Fibroblast of villous mesenchyme (primary cell): ENCODE results near the gene EDARADD. TPM values are rescaled to one million over a fixed set of nuclear protein-coding genes. Genes with fewer than 3 reads are reported as not detected.

Experiments used
- DNase-seq: peaks from one replicate; pipeline ENCODE4 v3.0.0-alpha.2; 2010; ENCODE audit warnings: low read depth
- H3K4me3 ChIP-seq: 2 replicates; pipeline ENCODE4 v1.5.1; 2011; ENCODE audit warnings: low read depth, mild to moderate bottlenecking, low read length
- CTCF ChIP-seq: IDR thresholded peaks from 2 replicates; pipeline ENCODE4 v1.5.1; 2012; ENCODE audit warnings: low read depth, mild to moderate bottlenecking, low read length; ENCODE audit not compliant: insufficient read depth
- total RNA-seq: library from RNA; depleted of rRNA; stranded (reverse); fragments of >200 nt; gene quantifications from 2 replicates; pipeline ENCODE4 v1.2.3, GENCODE V29; 2012

The EDARADD gene
- total RNA-seq, 1 donor, result 0.43 TPM

- H3K4me3 ChIP-seq, result no peak overlapping the region
- no peak for DNase-seq
- no peak for TF ChIP-seq CTCF
Observed at GRCh38 chr1:236491469-236492136, 97.5 kb downstream of the EDARADD start.

GRCh38 chr1:236492378-236492777 lies 98.3 kb downstream of the EDARADD start:
- no peak for DNase-seq
- no peak for TF ChIP-seq CTCF
- H3K4me3 ChIP-seq, result no peak overlapping the region

GRCh38 chr1:236494082-236494481 lies 100.0 kb downstream of the EDARADD start:
- DNase-seq, result no peak
- H3K4me3 ChIP-seq, result no peak overlapping the region
- TF ChIP-seq CTCF, result no peak

GRCh38 chr1:236494586-236495466 lies 100.7 kb downstream of the EDARADD start:
- TF ChIP-seq CTCF, result no peak
- DNase-seq, result peak; percentile 24

GRCh38 chr1:236495467-236496112 lies 101.5 kb downstream of the EDARADD start:
- no peak for TF ChIP-seq CTCF
- H3K4me3 ChIP-seq, result no peak overlapping the region
- peak; percentile 45 for DNase-seq

More at GRCh38 chr1:236494586-236495466, 100.7 kb downstream of the EDARADD start:
- no peak overlapping the region for H3K4me3 ChIP-seq

- TF ChIP-seq CTCF, result no peak
- no peak overlapping the region for H3K4me3 ChIP-seq
Observed at GRCh38 chr1:236497908-236498307, 103.8 kb downstream of the EDARADD start.

More at GRCh38 chr1:236497908-236498307, 103.8 kb downstream of the EDARADD start:
- no peak for DNase-seq
